SK-N-SH (cell line): ENCODE results near the gene KIAA0319L. TPM values are rescaled to one million over a fixed set of nuclear protein-coding genes. Genes with fewer than 3 reads are reported as not detected.

Experiments used
- CTCF ChIA-PET: fragments of 300-600, 350-600 bp; formaldehyde crosslinking; extraction: SDS; loops from one replicate; lab custom pipeline; 2021; lab: Yijun Ruan, JAX
- POLR2A ChIA-PET: fragments of 350-600 bp; sonication (Branson Sonifier 250); formaldehyde crosslinking; extraction: SDS; loops from one replicate; lab custom pipeline; 2020; ENCODE audit warnings: antibody characterized with exemption, inconsistent platforms; lab: Yijun Ruan, JAX
- DNase-seq: peaks from one replicate; pipeline ENCODE4 v3.0.0; 2012
- H2AFZ ChIP-seq: fragments of 200-600 bp; sonication (generic); 2 replicates; pipeline ENCODE4 v1.8.1; 2016; ENCODE audit warnings: antibody characterized with exemption, mild to moderate bottlenecking, low read depth
- H3F3A ChIP-seq: fragments of 200-600 bp; sonication (generic); replicated peaks from 2 replicates; pipeline ENCODE3; 2016; ENCODE audit warnings: antibody characterized with exemption, mild to moderate bottlenecking; ENCODE audit not compliant: insufficient read depth
- H3K27ac ChIP-seq, 2 experiments: fragments of 200-500 bp in 1 of 2; fragments of 200-600 bp in 1 of 2; sonication (Bioruptor generic) in 1 of 2; sonication (generic), shearing (Covaris generic) in 1 of 2; 2 replicates each; pipeline versions ENCODE4 v1.5.1 to v1.6.1; 2014 to 2016; ENCODE audit warnings: low read depth in 2 of 2, inconsistent platforms in 1 of 2, low read length in 1 of 2, mild to moderate bottlenecking in 1 of 2, mixed read lengths in 1 of 2
- H3K27me3 ChIP-seq: fragments of 200-600 bp; sonication (generic), shearing (Covaris generic); 2 replicates; pipeline ENCODE4 v1.6.1; 2016; ENCODE audit warnings: mixed run types; ENCODE audit not compliant: insufficient read depth
- H3K36me3 ChIP-seq, 2 experiments: fragments of 200-500 bp in 1 of 2; fragments of 200-600 bp in 1 of 2; sonication (Bioruptor generic) in 1 of 2; sonication (generic) in 1 of 2; replicated peaks in 1 of 2; 2 replicates each; pipeline versions ENCODE3 to v1.5.1; 2014 to 2016; ENCODE audit warnings: low read length in 1 of 2, mild to moderate bottlenecking in 1 of 2; ENCODE audit not compliant: insufficient read depth in 2 of 2, control insufficient read depth in 1 of 2
- H3K4me1 ChIP-seq, 2 experiments: fragments of 200-500 bp in 1 of 2; fragments of 200-600 bp in 1 of 2; sonication (Bioruptor generic) in 1 of 2; sonication (generic), shearing (Covaris generic) in 1 of 2; 2 replicates each; pipeline versions ENCODE4 v1.5.1 to v1.6.1; 2014 to 2016; ENCODE audit warnings: low read depth in 1 of 2, low read length in 1 of 2, mixed run types in 1 of 2; ENCODE audit not compliant: insufficient read depth in 2 of 2, control insufficient read depth in 1 of 2
- H3K4me2 ChIP-seq: fragments of 200-600 bp; sonication (generic), shearing (Covaris generic); 2 replicates; pipeline ENCODE4 v1.6.1; 2017; ENCODE audit warnings: mixed run types
- H3K4me3 ChIP-seq, 2 experiments: fragments of 200-500 bp in 1 of 2; fragments of 200-600 bp in 1 of 2; sonication (Bioruptor generic) in 1 of 2; sonication (generic), shearing (Covaris generic) in 1 of 2; 2 replicates each; pipeline versions ENCODE4 v1.5.1 to v1.8.1; 2014 to 2016; ENCODE audit warnings: low read depth in 2 of 2, inconsistent platforms in 1 of 2, low read length in 1 of 2, mild to moderate bottlenecking in 1 of 2, mixed read lengths in 1 of 2, moderate library complexity in 1 of 2
- H3K79me2 ChIP-seq: fragments of 200-600 bp; sonication (generic); 2 replicates; pipeline ENCODE4 v1.8.1; 2017; ENCODE audit warnings: mild to moderate bottlenecking; ENCODE audit not compliant: insufficient read depth
- H3K9ac ChIP-seq: fragments of 200-600 bp; sonication (generic); 2 replicates; pipeline ENCODE4 v1.6.1; 2017; ENCODE audit warnings: mixed run types
- H3K9me2 ChIP-seq: fragments of 200-600 bp; sonication (generic); 2 replicates; pipeline ENCODE4 v1.6.1; 2017; ENCODE audit warnings: mixed run types
- H3K9me3 ChIP-seq: fragments of 200-600 bp; sonication (generic); 2 replicates; pipeline ENCODE4 v1.6.1; 2017; ENCODE audit warnings: mixed run types, mild to moderate bottlenecking, moderate library complexity
- H4K20me1 ChIP-seq: fragments of 200-600 bp; sonication (generic); 2 replicates; pipeline ENCODE4 v1.6.1; 2017; ENCODE audit warnings: mild to moderate bottlenecking, mixed run types; ENCODE audit not compliant: insufficient read depth
- CHD2 ChIP-seq: fragments of 150-350 bp; IDR thresholded peaks from 2 replicates; pipeline ENCODE4 v1.6.1; 2018; ENCODE audit warnings: low read length; ENCODE audit not compliant: partially characterized antibody
- CTCF ChIP-seq: fragments of 200-600 bp; sonication (generic); IDR thresholded peaks from 2 replicates; pipeline ENCODE4 v1.6.1; 2017; ENCODE audit warnings: antibody characterized with exemption, mild to moderate bottlenecking, moderate library complexity
- ELF1 ChIP-seq: IDR thresholded peaks from 2 replicates; pipeline ENCODE4 v1.4.0; 2012
- EP300 ChIP-seq, 2 experiments: IDR thresholded peaks; 2 replicates each; pipeline versions ENCODE4 v1.4.0 to v1.6.1; 2012; ENCODE audit warnings: borderline replicate concordance in 1 of 2, low read depth in 1 of 2, low read length in 1 of 2
- FOSL2 ChIP-seq: IDR thresholded peaks from 2 replicates; pipeline ENCODE4 v1.4.0; 2012; ENCODE audit warnings: low read depth, mild to moderate bottlenecking, moderate library complexity, borderline replicate concordance
- GABPA ChIP-seq: IDR thresholded peaks from 2 replicates; pipeline ENCODE4 v1.4.0; 2012; ENCODE audit warnings: low read depth, mild to moderate bottlenecking
- POLR2AphosphoS5 ChIP-seq: IDR thresholded peaks from 2 replicates; pipeline ENCODE4 v1.6.1; 2012; ENCODE audit warnings: low read depth, low read length
- RAD21 ChIP-seq: IDR thresholded peaks from 2 replicates; pipeline ENCODE4 v1.6.1; 2012; ENCODE audit warnings: mild to moderate bottlenecking, low read length
- RCOR1 ChIP-seq: fragments of 150-350 bp; IDR thresholded peaks from 2 replicates; pipeline ENCODE4 v1.6.1; 2017; ENCODE audit warnings: antibody characterized with exemption, low read length
- RFX5 ChIP-seq: IDR thresholded peaks from 2 replicates; pipeline ENCODE4 v1.6.1; 2012; ENCODE audit warnings: mild to moderate bottlenecking, improper control_type of control experiment, low read length
- TAF1 ChIP-seq: IDR thresholded peaks from 2 replicates; pipeline ENCODE4 v1.6.1; 2012; ENCODE audit warnings: low read depth, mild to moderate bottlenecking, low read length, moderate library complexity, borderline replicate concordance
- TEAD4 ChIP-seq: IDR thresholded peaks from 2 replicates; pipeline ENCODE4 v1.4.0; 2012; ENCODE audit warnings: mild to moderate bottlenecking, borderline replicate concordance; ENCODE audit not compliant: insufficient read depth
- USF1 ChIP-seq: IDR thresholded peaks from 2 replicates; pipeline ENCODE4 v1.4.0; 2012; ENCODE audit warnings: low read depth, borderline replicate concordance
- YY1 ChIP-seq: IDR thresholded peaks from 2 replicates; pipeline ENCODE4 v1.4.0; 2012; ENCODE audit warnings: low read depth, mild to moderate bottlenecking
- ZBTB33 ChIP-seq: IDR thresholded peaks from 2 replicates; pipeline ENCODE4 v1.4.0; 2012; ENCODE audit warnings: low read depth, borderline replicate concordance
- WGBS: methylation state at CpG from one replicate; pipeline ENCODE4 v1.1.6; 2017; ENCODE audit warnings: low lambda C conversion rate; 5-methylcytosine and 5-hydroxymethylcytosine counted together
- polyA plus RNA-seq, 3 experiments: library from polyadenylated mRNA; depleted of rRNA; stranded (reverse); fragments of >200 nt; gene quantifications; 2 replicates each; pipeline ENCODE4 v1.2.3, GENCODE V29; 2012
- TF ChIP-seq, protein P1 (sequence below): IDR thresholded peaks from 2 replicates; pipeline ENCODE4; 2012
- TF ChIP-seq, protein P2 (sequence below): fragments of 150-350 bp; IDR thresholded peaks from 2 replicates; pipeline ENCODE4 v1.6.1; 2016; ENCODE audit warnings: mild to moderate bottlenecking, low read depth, low read length

KIAA0319L gene
- polyA plus RNA-seq, 1 of the 3 experiments (the other 2 are of a cell fraction), result 51.9 TPM

GRCh38 chr1:35461966-35462651, 95.1 kb downstream of the KIAA0319L start:
- CTCF ChIA-PET, result interaction anchor here (1.0 to 1.4 kb wide), 2 partner anchors 9 to 11 kb away, joined by 3 to 4 read pairs; no protein-coding TSS in a partner anchor
- 80% methylated on average over 5 of the region's 5 CpGs for WGBS

More at GRCh38 chr1:35461966-35462651, 95.1 kb downstream of the KIAA0319L start:
- no peak overlapping the region for H3K9ac ChIP-seq
- H4K20me1 ChIP-seq, result no peaks in the 10 kb centered on the region
- no peak overlapping the region for H3K4me3 ChIP-seq
- H3K4me2 ChIP-seq, result no peak overlapping the region
- no peaks in the 10 kb centered on the region for H3K27me3 ChIP-seq
- H3K4me1 ChIP-seq, result no peaks in the 10 kb centered on the region
- POLR2A ChIA-PET, result no interaction called here
- TF ChIP-seq FOSL2 (no peak), TEAD4 (no peak), RCOR1 (no peak), GABPA (no peak), CTCF (no peak), RAD21 (no peak), RFX5 (no peak), TAF1 (no peak), POLR2AphosphoS5 (no peak), YY1 (no peak), ZBTB33 (no peak), USF1 (no peak), ELF1 (no peak), CHD2 (no peak), EP300 (IDR thresholded peaks at IDR 0.05; ENCODE audit: borderline replicate concordance in 1 of 2, low read depth in 1 of 2, low read length in 1 of 2) (no peak)
- TF ChIP-seq, protein P1, sequence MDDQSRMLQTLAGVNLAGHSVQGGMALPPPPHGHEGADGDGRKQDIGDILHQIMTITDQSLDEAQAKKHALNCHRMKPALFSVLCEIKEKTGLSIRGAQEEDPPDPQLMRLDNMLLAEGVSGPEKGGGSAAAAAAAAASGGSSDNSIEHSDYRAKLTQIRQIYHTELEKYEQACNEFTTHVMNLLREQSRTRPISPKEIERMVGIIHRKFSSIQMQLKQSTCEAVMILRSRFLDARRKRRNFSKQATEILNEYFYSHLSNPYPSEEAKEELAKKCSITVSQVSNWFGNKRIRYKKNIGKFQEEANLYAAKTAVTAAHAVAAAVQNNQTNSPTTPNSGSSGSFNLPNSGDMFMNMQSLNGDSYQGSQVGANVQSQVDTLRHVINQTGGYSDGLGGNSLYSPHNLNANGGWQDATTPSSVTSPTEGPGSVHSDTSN, result no peak
- TF ChIP-seq, protein P2, sequence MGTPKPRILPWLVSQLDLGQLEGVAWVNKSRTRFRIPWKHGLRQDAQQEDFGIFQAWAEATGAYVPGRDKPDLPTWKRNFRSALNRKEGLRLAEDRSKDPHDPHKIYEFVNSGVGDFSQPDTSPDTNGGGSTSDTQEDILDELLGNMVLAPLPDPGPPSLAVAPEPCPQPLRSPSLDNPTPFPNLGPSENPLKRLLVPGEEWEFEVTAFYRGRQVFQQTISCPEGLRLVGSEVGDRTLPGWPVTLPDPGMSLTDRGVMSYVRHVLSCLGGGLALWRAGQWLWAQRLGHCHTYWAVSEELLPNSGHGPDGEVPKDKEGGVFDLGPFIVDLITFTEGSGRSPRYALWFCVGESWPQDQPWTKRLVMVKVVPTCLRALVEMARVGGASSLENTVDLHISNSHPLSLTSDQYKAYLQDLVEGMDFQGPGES, result no peak
- H3F3A ChIP-seq, result no peaks in the 10 kb centered on the region
- DNase-seq, result no peak
- H3K27ac ChIP-seq, result no peak overlapping the region
- peaks cover 34 to 48% of the 10 kb centered on the region in 2 experiments for H3K36me3 ChIP-seq
- H3K79me2 ChIP-seq, result no peaks in the 10 kb centered on the region
- H3K9me2 ChIP-seq, result no peaks in the 10 kb centered on the region
- H3K9me3 ChIP-seq, result no peaks in the 10 kb centered on the region
- no peak overlapping the region for H2AFZ ChIP-seq
